CD1c-positive myeloid dendritic cell (primary cell): ENCODE results near the gene MORN5.

Experiments
- DNase-seq: peaks from one replicate; pipeline ENCODE4 v3.0.0-alpha.2; 2016; ENCODE audit errors: extremely low spot score

The MORN5 gene

GRCh38 chr9:122190597-122191381 lies 31.1 kb downstream of the MORN5 start:
- DNase-seq = no peak

- no peak for DNase-seq
Measured at GRCh38 chr9:122191584-122191983, 31.9 kb downstream of the MORN5 start.

- DNase-seq = no peak
Measured at GRCh38 chr9:122192261-122192875, 32.7 kb downstream of the MORN5 start.

- DNase-seq = no peak
Measured at GRCh38 chr9:122192914-122193525, 33.3 kb downstream of the MORN5 start.

- DNase-seq = no peak
Measured at GRCh38 chr9:122193651-122194050, 33.9 kb downstream of the MORN5 start.

- DNase-seq = no peak
Measured at GRCh38 chr9:122195875-122196274, 36.2 kb downstream of the MORN5 start.

- no peak for DNase-seq
Measured at GRCh38 chr9:122197426-122197825, 37.7 kb downstream of the MORN5 start.

- no peak for DNase-seq
Measured at GRCh38 chr9:122197882-122198281, 38.2 kb downstream of the MORN5 start.

- no peak for DNase-seq
Measured at GRCh38 chr9:122200960-122201595, 41.4 kb downstream of the MORN5 start.

- DNase-seq = no peak
Measured at GRCh38 chr9:122201641-122202040, 41.9 kb downstream of the MORN5 start.

GRCh38 chr9:122202111-122202510 lies 42.4 kb downstream of the MORN5 start:
- DNase-seq = no peak

- DNase-seq = no peak
Measured at GRCh38 chr9:122204055-122204454, 44.3 kb downstream of the MORN5 start.

GRCh38 chr9:122204491-122204890 lies 44.8 kb downstream of the MORN5 start:
- DNase-seq = no peak

GRCh38 chr9:122205176-122205575 lies 45.5 kb downstream of the MORN5 start:
- DNase-seq = no peak

GRCh38 chr9:122206118-122207046 lies 46.7 kb downstream of the MORN5 start:
- no peak for DNase-seq

GRCh38 chr9:122207096-122207495 lies 47.4 kb downstream of the MORN5 start:
- no peak for DNase-seq

- DNase-seq = no peak
Measured at GRCh38 chr9:122209451-122209850, 49.7 kb downstream of the MORN5 start.

- no peak for DNase-seq
Measured at GRCh38 chr9:122212473-122213004, 52.8 kb downstream of the MORN5 start.

- no peak for DNase-seq
Measured at GRCh38 chr9:122213102-122213588, 53.4 kb downstream of the MORN5 start.

- peak; percentile 17 for DNase-seq
Measured at GRCh38 chr9:122213589-122214413, 54.1 kb downstream of the MORN5 start.
